ENCODE measurements around the gene RPL29.

The RPL29 gene

DNA sequence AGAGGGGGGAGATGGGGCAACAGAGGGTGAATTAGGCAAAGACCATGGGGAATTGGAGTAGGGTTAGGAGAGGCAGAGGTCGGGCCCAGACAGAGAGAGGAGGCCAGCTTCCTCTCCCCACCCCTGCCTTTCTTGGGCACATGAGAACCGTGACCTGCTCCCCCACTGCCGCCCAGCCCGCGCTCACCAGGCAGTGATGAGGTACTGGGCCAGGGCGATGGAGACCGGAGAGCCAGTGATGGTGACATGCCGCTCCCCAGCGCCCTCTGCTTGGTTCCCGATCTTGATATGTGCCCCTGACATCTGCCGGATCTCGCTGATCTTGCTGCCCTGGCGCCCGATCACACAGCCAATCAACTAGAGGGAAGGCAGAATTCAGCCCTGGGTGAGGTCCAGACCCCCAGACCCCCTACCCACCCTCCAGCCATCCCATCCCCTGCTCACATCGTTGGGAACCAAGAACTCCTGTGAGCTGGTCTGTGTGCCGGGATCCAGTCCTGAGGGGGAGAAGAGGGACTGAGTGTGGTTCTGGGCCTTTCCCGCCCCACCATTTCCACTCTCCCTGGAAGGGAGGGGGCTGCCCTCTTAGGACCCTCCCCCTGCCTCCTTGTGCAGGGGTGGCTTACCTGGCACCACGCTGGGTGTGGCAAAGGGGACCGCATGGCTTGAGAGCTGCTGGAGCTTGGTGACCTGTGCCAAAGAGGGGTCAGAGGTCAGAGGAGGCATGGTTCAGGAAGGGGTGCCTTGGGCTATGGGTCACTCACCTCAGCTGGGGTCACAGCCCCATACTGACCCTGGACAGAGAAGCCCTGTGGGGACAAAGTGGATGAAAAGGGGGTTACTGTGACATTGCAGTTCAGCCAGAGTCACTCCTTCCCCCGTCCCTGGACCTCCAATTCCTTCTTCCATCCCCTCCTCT lies 36.8 kb downstream of the RPL29 start:
- H3K4me3 ChIP-seq (ENCODE audit: control insufficient read depth, low read depth, low read length): no peak overlapping the region
- no peak for TF ChIP-seq CTCF (conservative IDR thresholded peaks at IDR 0.05; ENCODE audit: control insufficient read depth, insufficient read depth, low read depth, low read length)
- DNase-seq (ENCODE audit: low read depth): no peak

DNA sequence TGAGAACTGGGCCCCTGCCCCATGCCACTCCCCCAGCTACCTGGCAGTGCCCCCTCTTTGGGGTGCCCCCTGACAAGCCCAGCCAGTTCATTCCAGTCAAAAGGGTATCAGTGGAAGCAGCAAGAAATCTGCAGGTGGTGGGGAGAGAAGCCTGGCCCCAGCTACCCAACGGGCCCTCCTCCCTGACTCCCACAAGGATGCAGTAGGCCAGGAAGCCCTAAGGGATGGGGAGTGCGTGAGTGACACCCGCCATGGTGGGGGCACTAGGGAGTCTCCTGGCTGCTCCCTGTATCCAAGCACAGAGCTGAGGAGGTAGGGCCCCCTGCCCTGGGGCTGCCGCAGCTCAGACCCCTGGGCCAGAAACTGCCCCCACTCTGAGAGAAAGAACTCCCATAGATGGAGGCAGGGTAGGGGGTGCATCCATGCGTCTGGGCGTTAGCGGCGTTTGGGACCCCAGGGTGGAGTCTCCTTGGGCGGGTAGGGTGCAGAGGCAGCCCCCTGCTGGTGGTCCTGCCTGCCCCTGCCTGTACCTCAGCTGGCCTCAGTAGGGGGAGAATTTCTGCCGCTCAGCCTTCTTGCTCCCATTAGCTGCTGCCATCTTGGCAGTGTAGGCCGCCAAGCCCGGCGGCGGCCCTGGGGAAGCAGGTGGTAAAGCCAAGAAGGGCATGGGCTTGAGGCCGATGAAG lies 38.0 kb downstream of the RPL29 start:
- H3K4me3 ChIP-seq (ENCODE audit: control insufficient read depth, low read depth, low read length): no peak overlapping the region

GRCh38 chr3:51955893-51956770 lies 39.6 kb downstream of the RPL29 start:
- no peak overlapping the region for H3K4me3 ChIP-seq (ENCODE audit: control insufficient read depth, low read depth, low read length)
- DNase-seq (ENCODE audit: low read depth): peak; percentile 45

More for the DNA sequence above, 38.0 kb downstream of the RPL29 start:
- TF ChIP-seq CTCF (conservative IDR thresholded peaks at IDR 0.05; ENCODE audit: control insufficient read depth, insufficient read depth, low read depth, low read length): no peak
- DNase-seq (ENCODE audit: low read depth): no peak

DNA sequence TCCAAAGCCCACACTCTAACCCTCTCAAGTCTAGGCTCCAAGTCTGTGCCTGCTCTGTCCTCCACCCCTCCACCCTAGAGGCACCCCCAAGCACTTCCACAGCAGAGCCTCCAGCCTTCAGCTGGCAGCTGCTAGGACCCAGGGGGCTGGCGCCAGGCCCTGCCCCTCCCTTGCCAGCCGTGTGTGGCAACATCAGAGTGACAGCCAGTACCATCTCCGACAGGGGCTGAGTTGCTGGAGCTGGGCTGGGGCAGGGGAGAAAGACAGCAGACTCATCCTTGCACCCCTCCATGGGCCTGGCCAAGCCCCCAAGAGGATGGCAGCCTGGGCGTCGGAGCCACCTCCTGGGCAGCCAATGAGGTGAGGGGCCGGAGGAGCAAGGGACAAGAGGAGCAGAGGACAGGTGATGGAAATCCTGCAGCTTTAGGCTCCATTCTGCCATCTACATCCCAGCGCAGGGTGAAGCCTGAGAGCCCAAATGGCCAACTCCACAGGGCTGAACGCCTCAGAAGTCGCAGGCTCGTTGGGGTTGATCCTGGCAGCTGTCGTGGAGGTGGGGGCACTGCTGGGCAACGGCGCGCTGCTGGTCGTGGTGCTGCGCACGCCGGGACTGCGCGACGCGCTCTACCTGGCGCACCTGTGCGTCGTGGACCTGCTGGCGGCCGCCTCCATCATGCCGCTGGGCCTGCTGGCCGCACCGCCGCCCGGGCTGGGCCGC lies 40.4 kb downstream of the RPL29 start, which contains the start of gene GPR62:
TSS of gene GPR62 (plus strand) at position 207 of the 718 bp plus-strand sequence. CDS start at position 479, 272 bp downstream.
- no peak for TF ChIP-seq CTCF (conservative IDR thresholded peaks at IDR 0.05; ENCODE audit: control insufficient read depth, insufficient read depth, low read depth, low read length)
- no peak within 1 kb of the TSS for H3K4me3 ChIP-seq (ENCODE audit: control insufficient read depth, low read depth, low read length)
- no peak for DNase-seq (ENCODE audit: low read depth)

More at GRCh38 chr3:51955893-51956770, 39.6 kb downstream of the RPL29 start:
- peak; percentile 29 for TF ChIP-seq CTCF (conservative IDR thresholded peaks at IDR 0.05; ENCODE audit: control insufficient read depth, insufficient read depth, low read depth, low read length)

DNA sequence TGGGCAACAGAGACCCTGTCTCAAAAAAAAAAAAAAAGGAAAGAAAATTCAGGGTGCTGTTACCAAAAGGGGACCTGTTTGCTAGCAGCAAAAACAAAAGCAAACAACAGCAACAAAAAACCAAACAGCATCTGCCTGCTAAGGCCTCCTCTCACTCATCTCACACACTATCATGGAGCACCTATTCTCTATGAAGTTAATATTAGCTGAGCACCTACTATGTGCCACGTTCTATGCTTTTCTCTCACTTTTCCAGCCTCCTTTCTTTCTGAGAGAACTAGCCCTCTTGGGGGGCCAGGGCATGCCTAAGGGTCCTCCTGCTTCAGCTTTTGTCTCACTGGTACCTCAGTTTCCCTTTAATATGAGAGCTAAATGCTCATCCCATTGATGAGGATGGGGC lies 41.0 kb downstream of the RPL29 start:
- TF ChIP-seq CTCF (conservative IDR thresholded peaks at IDR 0.05; ENCODE audit: control insufficient read depth, insufficient read depth, low read depth, low read length): no peak
- H3K4me3 ChIP-seq (ENCODE audit: control insufficient read depth, low read depth, low read length): no peak overlapping the region
- no peak for DNase-seq (ENCODE audit: low read depth)
